C4-2B (cell line): Measurements from ENCODE around the gene ANKRD50.

Experiments used
- ZFX ChIP-seq: fragments of 450-650 bp; IDR thresholded peaks from 2 replicates; pipeline ENCODE4 v1.6.1; 2017
- TF ChIP-seq, protein P1 (sequence below): fragments of 450-650 bp; conservative IDR thresholded peaks from 2 replicates; pipeline ENCODE4 v1.5.1; 2017; ENCODE audit warnings: mild to moderate bottlenecking

DNA sequence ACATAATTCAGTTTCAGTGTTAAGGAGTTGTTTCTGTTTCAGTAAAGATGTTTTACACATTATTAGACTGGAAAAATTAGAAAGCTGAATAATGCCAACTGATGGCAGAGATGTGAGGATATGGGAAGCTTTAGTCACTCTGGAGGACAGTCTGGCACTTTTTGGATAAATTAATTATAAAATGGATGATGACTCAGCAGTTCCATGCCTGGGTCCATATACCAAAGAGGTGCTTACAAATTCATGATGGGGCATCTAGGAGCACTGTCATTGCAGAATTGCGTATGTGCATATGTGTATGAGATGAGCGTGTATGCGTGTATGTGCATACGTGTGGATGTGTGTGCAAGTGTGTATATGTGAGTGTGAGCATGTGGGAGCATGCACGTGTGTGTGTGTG, 31.2 kb upstream of the ANKRD50 start:
- TF ChIP-seq, protein P1, sequence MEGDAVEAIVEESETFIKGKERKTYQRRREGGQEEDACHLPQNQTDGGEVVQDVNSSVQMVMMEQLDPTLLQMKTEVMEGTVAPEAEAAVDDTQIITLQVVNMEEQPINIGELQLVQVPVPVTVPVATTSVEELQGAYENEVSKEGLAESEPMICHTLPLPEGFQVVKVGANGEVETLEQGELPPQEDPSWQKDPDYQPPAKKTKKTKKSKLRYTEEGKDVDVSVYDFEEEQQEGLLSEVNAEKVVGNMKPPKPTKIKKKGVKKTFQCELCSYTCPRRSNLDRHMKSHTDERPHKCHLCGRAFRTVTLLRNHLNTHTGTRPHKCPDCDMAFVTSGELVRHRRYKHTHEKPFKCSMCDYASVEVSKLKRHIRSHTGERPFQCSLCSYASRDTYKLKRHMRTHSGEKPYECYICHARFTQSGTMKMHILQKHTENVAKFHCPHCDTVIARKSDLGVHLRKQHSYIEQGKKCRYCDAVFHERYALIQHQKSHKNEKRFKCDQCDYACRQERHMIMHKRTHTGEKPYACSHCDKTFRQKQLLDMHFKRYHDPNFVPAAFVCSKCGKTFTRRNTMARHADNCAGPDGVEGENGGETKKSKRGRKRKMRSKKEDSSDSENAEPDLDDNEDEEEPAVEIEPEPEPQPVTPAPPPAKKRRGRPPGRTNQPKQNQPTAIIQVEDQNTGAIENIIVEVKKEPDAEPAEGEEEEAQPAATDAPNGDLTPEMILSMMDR, result no peak
- TF ChIP-seq ZFX, result no peak
